AG09309 (cell line): ENCODE measurements around the gene PLXNB1.

Experiments used
- DNase-seq: peaks from one replicate; pipeline ENCODE4 v3.0.0-alpha.2; 2010; ENCODE audit warnings: low read depth
- H3K4me3 ChIP-seq: 2 replicates; pipeline ENCODE4 v1.5.1; 2011; ENCODE audit warnings: mild to moderate bottlenecking, low read depth, low read length, moderate library complexity; ENCODE audit not compliant: control insufficient read depth
- TF ChIP-seq, protein P1 (sequence below): IDR thresholded peaks from 2 replicates; pipeline ENCODE4 v1.5.1; 2011; ENCODE audit warnings: mild to moderate bottlenecking, low read depth, low read length, inconsistent platforms; ENCODE audit not compliant: insufficient read depth, control insufficient read depth; ENCODE audit errors: missing control alignments

Gene PLXNB1

DNA sequence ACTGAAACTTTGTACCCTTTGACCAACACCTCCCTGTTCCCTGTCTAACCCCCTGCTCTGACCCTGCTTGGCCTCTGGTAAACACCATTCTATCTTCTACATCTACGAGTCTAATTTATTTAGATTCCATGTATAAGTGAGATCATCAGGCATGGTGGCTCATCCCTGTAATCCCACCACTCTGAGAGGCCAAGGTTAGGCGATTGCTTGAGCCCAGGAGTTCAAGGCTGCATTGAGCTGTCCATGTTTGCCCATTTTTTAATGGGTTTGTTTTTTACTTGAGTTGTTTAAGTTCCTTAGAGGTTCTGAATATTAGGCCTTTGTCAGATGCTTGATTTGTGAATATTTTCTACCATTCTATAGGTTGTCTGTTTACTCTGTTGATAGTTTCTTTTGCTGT lies 40.9 kb downstream of the PLXNB1 start:
- no peak for DNase-seq
- H3K4me3 ChIP-seq: no peak overlapping the region
- TF ChIP-seq, protein P1, sequence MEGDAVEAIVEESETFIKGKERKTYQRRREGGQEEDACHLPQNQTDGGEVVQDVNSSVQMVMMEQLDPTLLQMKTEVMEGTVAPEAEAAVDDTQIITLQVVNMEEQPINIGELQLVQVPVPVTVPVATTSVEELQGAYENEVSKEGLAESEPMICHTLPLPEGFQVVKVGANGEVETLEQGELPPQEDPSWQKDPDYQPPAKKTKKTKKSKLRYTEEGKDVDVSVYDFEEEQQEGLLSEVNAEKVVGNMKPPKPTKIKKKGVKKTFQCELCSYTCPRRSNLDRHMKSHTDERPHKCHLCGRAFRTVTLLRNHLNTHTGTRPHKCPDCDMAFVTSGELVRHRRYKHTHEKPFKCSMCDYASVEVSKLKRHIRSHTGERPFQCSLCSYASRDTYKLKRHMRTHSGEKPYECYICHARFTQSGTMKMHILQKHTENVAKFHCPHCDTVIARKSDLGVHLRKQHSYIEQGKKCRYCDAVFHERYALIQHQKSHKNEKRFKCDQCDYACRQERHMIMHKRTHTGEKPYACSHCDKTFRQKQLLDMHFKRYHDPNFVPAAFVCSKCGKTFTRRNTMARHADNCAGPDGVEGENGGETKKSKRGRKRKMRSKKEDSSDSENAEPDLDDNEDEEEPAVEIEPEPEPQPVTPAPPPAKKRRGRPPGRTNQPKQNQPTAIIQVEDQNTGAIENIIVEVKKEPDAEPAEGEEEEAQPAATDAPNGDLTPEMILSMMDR: no peak

DNA sequence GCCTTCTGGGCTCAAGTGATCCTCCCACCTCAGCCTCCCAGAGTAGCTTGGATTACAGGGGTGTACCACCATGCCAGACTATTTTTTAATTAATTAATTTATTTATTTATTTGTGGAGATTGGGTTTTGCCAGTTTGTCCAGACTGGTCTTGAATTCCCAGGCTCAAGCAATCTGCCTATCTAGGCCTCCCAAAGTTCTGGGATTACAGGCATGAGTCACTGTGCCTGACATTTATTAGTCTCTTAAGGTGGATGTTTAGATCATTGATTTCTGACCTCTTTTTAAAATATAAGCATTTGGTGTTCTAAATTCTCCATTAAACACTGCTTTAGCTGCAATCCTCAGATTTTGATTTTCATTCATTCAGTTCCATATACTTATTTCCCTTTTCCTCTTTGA lies 42.3 kb downstream of the PLXNB1 start:
- DNase-seq: no peak
- TF ChIP-seq, protein P1: no peak

DNA sequence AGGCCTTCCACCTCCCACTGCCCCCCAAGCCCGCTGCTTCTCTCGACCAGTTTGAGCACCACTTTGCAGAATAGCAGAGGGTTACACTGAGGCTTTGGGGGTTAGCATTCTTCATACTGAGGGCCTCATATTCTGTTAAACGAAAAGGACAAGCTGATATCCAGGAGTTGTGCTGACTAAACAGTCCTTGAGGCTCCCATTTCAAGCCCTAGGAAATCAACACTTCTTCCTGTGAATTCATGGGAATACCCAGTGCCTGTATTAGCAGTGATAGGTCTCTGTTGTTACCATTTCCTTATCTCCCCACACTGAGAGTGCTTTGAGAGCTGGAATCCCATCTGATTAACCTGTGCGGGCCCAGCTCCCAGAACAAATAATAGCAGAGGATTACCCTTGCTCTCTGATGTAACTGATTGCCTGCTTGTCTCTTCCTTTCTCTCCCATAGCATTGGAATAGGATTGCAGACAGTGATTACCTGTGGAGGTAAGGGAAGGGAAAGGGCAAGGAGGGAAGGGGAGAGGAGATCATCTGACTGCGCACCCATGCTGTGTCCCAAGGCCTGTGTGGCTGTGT lies 56.9 kb downstream of the PLXNB1 start:
- TF ChIP-seq, protein P1: no peak
- no peak for DNase-seq
- no peak overlapping the region for H3K4me3 ChIP-seq

More for the DNA sequence above, 42.3 kb downstream of the PLXNB1 start:
- H3K4me3 ChIP-seq: no peak overlapping the region

DNA sequence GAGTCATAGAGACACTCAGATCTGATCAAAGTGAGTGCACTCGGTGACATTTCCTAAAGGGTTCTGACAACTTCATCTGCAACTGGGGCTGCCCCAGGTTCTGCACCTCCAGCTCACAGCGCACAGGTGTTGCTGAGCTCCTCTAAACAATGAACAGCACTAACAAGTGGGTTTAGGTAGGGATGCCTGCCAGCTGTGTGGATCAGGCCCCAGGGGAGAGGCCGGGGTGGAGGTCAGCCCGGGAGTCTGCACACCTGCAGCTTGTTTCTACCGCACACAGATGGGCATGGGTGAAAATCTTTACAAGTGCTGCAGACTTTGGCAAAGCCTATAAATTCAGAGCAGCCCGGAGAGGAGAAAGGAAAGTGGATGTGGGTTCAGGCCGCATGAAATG lies 57.5 kb downstream of the PLXNB1 start:
- no peak for DNase-seq
- TF ChIP-seq, protein P1: no peak
- H3K4me3 ChIP-seq: no peak overlapping the region

DNA sequence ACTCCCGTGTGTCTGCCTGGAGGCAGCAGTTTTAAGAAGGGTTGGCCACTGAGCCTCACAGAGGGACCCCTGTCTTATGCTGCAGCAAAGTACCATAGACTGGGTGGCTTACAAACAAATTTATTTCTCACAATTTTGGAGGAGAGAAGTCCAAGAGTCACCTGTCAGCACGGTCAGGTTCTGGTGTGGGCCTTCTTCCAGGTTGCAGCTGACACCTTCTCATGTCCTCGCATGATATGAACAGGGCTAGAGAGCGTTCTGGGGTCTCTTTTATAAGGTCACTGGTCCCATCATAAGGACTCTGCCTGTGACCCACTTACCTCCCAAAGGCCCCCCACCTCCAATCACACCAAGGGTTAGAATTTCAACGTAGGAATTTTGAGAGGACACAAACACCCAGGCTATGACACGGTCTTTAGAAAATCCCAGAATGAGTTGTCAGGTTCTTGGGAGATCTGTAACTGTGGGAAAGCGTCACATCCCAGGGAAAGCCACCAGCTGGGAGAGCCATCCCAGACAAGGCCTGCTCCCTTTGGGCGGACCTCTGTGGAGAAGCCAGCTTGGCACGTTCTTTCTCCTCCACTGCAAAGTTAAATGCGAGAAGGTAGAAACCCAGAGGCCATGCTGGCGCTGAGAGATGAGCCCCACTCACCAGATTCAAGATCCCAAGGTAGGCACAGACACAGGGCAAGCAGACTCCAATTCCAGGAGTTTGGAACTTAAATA lies 58.1 kb downstream of the PLXNB1 start, which contains the start of gene FBXW12:
TSS of gene FBXW12 (plus strand) at position 569 of the 726 bp plus-strand sequence. CDS start 549 bp downstream, outside the sequence.
- TF ChIP-seq, protein P1: no peak
- no peak for DNase-seq
- no peak within 1 kb of the TSS for H3K4me3 ChIP-seq

DNA sequence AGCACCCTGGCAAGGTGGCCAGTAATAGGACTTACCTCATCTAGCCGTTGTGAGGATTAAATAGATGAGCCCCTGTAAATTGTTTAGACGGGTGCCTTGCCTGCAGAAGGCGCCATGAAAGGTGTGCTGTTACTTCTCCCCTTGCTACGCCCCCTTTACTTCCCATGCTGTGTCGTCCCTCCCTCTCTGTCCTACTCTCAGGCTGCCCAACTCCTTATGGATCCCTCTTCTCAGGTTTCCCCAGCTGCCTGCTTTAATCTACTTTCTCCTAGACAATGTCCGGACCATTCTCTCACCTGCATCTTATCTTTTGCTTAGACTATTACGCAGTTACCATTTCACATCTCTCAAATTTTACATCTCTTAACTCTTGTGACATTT lies 59.6 kb downstream of the PLXNB1 start:
- TF ChIP-seq, protein P1: no peak
- no peak overlapping the region for H3K4me3 ChIP-seq
- no peak for DNase-seq
